CD4-positive, alpha-beta T cell treated with Interleukin-15 for 1 hour (primary cell): Measurements from ENCODE around the gene CCL22.
"Not testable (repeated sequence)": the region's sequence is repeated elsewhere in the genome, so short reads cannot be mapped to it uniquely, and the experiment has no call there.

Experiments
- DNase-seq: peaks from one replicate; pipeline ENCODE4 v3.0.0-alpha.2; 2020

CCL22 gene

DNA sequence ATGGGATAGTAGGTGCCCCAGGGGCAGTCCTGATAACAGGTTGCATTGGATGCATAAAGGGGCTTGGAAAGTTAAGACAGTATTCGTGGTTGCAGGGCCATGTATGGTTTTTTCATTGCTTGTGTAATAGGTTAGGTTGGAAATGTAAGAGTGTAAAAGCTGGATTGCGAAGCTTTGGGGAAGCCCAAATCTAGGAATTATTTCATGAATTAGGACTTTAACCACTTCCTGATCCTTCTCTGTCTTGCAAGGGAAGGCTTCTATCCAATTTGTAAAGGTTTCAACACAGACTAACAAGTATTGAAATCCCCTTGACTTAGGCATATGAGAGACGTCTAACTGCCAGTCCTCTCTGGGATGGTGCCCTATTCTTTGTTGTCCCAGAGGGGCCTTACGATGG, 38.2 kb downstream of the CCL22 start:
- DNase-seq = no peak

DNA sequence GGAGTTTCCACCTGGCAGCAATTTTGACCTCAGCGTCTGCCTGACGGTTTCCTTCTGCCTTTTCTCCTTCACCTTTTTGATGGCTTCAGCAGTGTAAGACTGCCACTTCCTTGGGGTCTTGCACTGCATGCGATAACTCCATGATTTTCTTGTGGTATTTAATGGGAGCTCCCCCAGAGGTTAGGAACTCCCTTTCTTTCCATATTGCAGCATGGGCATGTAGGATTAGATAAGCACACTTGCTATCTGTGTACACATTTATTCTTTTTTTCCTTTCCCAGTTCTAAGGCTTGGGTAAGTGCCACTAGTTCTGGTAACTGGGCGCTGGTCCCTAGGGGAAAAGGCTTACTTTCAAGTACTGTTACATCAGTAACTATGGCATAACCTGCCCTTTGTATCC, 38.9 kb downstream of the CCL22 start:
- not testable (repeated sequence) for DNase-seq

DNA sequence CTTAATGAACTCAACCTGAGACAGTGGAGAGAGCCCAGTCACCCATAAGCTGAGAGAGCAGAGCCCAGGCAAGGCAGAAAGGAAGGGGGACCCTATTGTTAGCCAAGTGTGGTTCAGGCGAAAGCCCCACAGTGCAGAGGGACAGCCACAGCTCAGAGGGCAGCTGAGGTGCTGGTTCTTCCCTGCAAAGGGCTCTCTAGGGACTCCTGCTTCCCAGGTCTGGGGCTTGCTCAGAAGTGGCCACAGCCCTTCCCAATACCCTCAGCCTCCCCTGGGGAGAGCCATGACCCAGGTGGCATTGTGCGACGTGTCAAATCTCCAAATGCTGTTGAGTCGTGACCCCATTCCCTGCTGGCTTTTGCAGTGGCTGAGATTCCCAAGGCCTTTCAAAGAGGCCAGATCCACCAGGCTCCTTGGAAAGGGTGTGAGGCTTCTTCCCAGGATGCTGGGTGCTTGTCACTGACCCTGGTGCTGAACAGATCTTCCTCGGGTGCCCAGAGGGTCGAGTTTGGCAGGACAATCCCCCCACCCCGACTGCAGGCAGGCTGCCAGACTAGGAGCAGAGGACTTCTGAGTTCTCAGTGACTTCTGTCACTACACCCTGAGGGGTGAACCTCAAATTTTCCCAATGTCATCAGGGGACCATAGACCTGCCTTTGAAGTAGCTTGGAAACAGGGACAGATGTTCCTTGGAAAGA, 43.5 kb downstream of the CCL22 start:
- no peak for DNase-seq

DNA sequence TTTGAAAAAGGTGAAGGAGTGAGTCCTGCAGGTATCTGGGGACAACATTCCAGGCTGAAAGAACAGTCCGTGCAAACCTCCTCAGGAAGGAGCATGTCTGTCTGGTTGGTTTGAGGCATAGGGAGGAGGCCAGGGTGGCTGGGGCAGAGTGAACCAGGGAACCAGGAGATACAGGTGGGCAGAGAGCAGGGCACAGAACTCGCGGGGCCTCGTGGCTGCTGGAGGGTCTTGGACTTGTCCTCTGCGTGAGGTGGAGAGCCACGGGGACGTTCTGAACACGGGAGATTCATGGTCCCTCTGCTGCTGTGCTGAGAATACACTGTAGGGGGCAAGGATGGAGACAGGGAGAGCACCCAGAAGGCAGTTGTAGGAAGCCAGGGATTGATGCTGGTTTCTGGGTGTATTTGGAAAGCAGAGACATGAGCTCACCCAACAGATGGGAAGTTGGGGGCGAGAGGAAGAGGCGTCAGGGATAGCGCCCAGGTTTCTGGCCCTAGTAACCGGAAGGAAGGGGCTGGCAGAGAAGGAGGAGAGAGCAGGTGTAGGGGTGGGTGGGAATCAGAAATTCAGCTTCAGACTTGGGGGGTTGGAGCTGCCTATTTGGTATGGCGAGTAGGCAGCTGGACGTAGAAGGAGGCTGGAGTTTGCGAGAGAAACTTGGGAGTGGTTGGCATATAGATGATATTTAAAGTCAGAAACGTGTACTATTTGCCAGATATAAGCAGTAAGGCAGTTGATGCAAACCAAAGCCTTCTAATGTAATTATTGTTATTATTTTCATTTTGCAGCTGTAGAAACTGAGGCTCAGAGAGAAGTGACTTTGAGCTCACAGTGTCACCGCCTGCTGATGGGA, 45.6 kb downstream of the CCL22 start, which contains the start of gene CCL17:
TSS of gene CCL17 (plus strand) at position 803 of the 853 bp plus-strand sequence. CDS start 9,166 bp downstream, outside the sequence.
- no peak for DNase-seq

DNA sequence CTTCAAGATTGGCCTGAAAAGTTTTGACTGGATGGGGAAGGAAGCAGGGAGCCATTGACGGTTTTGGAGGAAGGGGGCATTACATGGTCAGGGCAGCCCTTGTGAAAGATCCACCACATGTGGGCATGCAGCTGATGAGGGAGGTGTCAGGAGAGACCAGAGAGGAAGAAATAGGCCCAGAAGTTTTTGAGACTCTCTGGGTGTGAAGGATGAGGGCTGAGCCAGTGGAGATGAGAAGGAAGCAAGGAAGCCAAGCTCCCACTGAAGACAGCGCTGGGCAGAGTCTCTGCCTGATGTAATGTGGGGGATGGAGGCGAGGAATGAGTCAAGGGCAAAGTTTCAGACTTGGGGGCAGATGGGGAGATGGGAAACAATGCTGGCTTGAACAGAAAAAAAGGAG, 46.5 kb downstream of the CCL22 start:
- DNase-seq = no peak

DNA sequence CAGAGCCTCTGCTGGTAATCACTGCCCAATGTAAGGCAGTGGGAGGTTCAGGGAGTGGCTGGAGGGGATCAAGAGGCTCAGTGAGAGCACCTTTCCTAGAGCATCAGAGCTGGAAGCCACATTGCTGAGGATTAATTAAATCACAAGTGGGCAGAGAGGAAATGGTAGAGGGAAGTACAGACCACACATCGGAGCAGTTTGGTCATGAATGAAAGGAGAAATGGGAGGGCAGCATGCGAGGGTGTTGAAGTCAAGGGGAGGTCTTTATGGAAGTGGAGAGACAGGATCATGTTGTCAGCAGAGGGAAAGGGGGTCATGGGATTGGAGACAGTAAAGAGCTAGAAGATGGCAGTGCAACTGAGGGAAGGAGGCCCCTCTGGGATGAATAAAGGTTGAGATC, 48.3 kb downstream of the CCL22 start:
- no peak for DNase-seq

DNA sequence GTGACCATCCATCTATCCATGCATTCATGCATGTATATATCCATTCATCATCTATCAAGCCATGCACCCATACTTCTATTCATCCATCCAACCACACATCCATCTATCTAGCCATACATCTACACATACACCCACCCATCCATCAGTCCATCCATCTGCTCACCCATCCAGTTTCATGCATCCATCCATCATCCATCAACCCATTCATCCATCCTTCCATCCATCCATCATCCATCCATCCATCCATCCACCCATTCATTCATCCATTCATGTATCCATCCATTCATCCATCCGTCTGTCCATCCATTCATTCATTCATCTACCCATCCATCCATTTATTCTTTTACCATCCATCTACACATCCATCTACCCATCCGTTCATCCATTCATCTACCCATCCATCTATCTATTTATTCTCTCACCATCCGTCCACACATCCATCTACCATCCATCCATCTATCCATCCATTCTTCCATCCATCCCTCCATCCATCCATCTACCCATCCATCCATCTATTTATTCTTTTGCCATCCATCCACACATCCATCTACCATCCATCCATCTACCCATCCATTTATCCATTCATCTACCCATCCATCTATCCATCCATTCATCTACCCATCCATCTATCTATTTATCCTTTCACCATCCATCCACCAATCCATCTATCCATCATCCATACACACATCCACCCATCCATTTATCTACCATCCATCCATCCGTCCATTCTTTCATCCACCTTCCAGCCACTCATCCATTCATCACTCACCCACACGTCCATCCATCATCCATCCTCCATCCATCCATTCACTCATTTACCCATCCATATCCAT, 49.2 kb downstream of the CCL22 start:
- DNase-seq = no peak

DNA sequence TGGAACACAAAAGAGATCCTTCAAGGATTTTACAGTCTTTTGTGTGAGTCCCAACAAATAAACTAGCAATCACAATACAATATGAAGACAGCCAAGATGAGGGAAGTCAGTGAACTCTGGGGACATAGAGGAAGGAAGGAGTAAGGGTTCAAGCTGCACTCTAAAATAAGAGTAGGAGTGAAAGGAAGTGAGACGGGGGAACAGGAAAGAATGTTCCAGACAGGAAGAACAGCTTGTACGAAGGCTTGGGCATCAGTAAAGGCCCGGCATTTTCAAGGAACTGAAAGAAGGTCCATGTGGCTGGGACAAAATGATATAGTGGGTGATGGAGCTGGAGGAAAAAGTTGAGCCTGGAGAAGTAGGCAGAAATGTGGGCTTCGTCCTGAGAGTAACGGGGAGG, 50.5 kb downstream of the CCL22 start:
- DNase-seq = no peak

DNA sequence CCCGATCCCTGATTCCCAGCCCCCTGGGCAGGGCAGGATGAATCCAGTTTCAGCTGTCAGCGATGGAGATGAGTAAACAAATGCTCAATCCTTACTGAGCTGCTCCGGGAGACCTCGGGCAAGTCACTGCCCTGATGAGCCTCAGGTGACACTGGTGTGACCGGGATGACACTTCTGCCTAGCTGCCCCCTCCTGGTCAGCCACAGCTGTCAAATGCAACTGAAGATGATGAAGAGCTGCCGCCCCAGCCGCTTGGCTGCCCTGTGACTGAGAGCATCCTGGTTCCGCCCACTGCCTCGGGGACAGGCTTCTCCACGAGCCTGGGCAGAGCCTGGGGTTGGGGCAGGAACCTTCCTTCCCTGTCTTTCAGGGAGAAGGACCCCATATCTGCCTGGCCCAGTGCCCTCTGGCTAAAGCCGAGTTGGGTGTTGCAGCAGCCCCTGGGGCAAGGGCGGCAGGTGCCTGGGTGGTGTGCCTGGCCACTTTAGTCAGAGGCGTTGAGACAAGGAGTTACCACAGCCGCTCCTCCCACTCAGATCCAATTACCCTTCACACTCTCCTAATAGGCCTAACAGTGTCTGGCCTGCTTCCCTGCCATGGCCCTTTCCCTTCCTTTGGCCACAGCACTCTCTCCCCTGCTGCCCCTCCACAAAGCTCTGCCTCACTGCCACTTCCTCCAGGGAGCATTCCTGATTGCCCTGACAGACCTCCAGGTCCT, 51.4 kb downstream of the CCL22 start:
- DNase-seq = no peak

DNA sequence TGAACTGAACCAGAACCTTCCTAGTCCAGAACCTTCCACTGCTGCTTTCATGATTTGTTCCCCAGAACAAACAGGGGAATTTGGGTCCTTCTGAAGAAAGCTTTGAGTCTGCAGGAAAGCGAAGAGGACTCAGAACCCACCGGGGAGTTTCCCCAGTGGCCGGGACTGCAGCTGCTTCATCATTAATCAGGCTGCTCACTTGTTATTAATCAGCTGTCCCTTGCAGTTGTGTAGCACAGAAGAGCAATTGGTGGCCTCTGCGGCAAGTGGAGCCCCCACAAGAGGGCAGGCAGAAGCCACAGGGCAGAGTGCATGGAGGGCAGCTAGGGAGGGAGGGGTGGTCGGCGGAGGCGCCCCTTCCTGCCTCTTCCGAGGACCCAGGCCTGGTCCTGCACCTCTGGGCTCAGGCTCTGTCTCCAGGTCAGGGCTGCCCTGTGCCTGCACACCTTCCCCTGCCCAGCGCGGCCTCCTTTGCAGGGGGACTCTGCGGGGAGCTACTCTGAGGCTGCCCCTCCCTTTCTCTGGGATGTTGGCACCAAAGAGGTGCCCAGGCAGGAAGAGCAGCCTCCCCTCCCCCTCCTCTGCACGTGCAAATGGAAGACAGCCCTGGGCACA, 52.9 kb downstream of the CCL22 start:
- no peak for DNase-seq

DNA sequence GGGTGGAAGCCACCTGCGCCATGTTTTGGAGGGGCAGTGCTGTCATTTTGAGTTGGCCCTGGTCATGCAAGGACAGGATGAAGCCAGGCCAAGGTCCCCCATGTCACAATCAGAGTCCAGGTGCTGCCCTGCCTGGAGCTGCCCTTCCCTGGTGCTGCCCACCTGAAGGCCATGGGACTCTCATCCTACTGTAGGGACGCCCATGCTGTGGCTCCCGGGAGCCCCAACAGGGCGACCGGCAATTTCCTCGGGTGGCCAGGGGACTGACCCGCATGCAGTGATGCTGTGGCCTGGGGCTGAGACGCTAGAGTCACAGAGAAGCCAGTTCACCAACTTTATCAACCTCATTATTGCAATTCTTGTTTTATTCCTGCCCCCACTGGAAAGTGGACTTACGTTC, 54.0 kb downstream of the CCL22 start:
- DNase-seq = no peak

DNA sequence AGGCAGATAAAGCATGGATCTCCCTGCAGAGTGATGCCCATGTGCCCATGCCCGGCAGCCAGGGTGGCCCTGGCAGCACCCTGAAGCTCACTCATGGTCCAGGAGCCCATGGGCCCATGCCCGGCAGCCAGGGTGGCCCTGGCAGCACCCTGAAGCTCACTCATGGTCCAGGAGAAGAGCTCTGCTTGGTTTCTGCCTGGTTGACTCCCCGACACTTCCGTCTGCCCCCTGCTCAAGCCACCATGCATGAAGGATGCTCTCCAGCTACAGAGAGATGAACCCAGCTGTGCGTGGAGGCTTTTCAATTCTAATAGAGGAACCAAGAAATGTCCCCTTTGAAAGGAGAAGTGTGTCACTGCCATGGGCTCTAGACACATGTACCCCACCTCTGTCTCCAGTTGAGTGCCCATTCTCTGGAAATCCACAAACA, 54.7 kb downstream of the CCL22 start:
- DNase-seq = peak; percentile 63

DNA sequence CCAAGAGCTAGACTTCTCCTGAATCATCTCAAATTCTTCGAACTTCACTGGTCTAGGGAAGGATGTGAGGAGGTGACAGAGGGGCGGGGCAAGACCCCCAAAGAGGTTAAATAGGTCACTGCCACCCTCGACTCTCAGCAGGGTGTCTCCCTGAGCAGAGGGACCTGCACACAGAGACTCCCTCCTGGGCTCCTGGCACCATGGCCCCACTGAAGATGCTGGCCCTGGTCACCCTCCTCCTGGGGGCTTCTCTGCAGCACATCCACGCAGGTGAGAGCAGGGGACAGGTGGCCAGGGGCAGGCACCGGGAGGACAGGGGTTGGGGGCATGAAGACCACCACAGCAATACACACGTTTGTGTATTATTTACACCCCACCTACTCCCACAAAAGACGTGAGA, 55.1 kb downstream of the CCL22 start:
- no peak for DNase-seq
